Endothelial cell of umbilical vein (primary cell): ENCODE measurements around the gene DGKD. TPM values are rescaled to one million over a fixed set of nuclear protein-coding genes. Genes with fewer than 3 reads are reported as not detected.

ENCODE experiments used
- BruUV-seq: library from RNA; stranded (reverse); fragments of 400-500 nt; replicated peaks from 2 replicates; lab custom pipeline; 2021; lab: Mats Ljungman, UMichigan
- CTCF ChIA-PET: fragments of 300-600, 350-600 bp; sonication (Branson Sonifier 250); formaldehyde crosslinking; loops from one replicate; lab custom pipeline; 2021; ENCODE audit warnings: antibody characterized with exemption, inconsistent platforms; lab: Charles Lee
- POLR2A ChIA-PET: fragments of 300-600, 350-600 bp; sonication (Branson Sonifier 250); formaldehyde crosslinking; loops from one replicate; lab custom pipeline; 2021; ENCODE audit warnings: antibody characterized with exemption, inconsistent platforms; lab: Charles Lee
- DNase-seq: peaks from one replicate; pipeline ENCODE4 v3.0.0-alpha.2; 2011; ENCODE audit warnings: low read depth, low spot score
- FAIRE-seq: peaks from 2 replicates; lab custom pipeline; 2011; peaks lifted over from hg19 to GRCh38; lab: Jason Lieb, UNC
- H2AFZ ChIP-seq: 2 replicates; pipeline ENCODE4 v1.6.0; 2012; ENCODE audit warnings: low read depth, low read length, control low read depth, inconsistent platforms
- H3K27ac ChIP-seq: 2 replicates; pipeline ENCODE4 v1.5.1; 2011; ENCODE audit warnings: low read depth, mild to moderate bottlenecking, control low read depth, low read length, moderate library complexity; ENCODE audit not compliant: insufficient read depth
- H3K27me3 ChIP-seq, 2 experiments: 2 replicates each; pipeline versions ENCODE4 v1.6.0 to v1.6.1; 2011; ENCODE audit warnings: low read length in 2 of 2, mixed read lengths in 1 of 2; ENCODE audit not compliant: control insufficient read depth in 2 of 2, insufficient read depth in 2 of 2
- H3K36me3 ChIP-seq, 2 experiments: 2 replicates in 1 of 2; 3 replicates in 1 of 2; pipeline ENCODE4 v1.5.1; 2011; ENCODE audit warnings: low read length in 2 of 2, mild to moderate bottlenecking in 1 of 2, moderate library complexity in 1 of 2; ENCODE audit not compliant: control insufficient read depth in 2 of 2, insufficient read depth in 2 of 2; ENCODE audit errors: extremely low read depth in 1 of 2
- H3K4me1 ChIP-seq: 3 replicates; pipeline ENCODE4 v1.5.1; 2011; ENCODE audit warnings: mild to moderate bottlenecking, low read length; ENCODE audit not compliant: control insufficient read depth, insufficient read depth; ENCODE audit errors: extremely low read depth
- H3K4me2 ChIP-seq: 2 replicates; pipeline ENCODE4 v1.6.1; 2011; ENCODE audit warnings: low read length, control low read depth, mixed read lengths; ENCODE audit not compliant: insufficient read depth
- H3K4me3 ChIP-seq, 3 experiments: fragments of 200-600 bp in 1 of 3; sonication (generic), shearing (Covaris generic) in 1 of 3; replicated peaks in 1 of 3; 2 replicates each; pipeline ENCODE4 v1.5.1; 2011 to 2016; ENCODE audit warnings: control low read depth in 3 of 3, low read length in 3 of 3, mild to moderate bottlenecking in 2 of 3, inconsistent platforms in 1 of 3, low read depth in 1 of 3, moderate library complexity in 1 of 3; ENCODE audit not compliant: insufficient read depth in 1 of 3
- H3K79me2 ChIP-seq: 2 replicates; pipeline ENCODE4 v1.6.0; 2012; ENCODE audit warnings: low read length, inconsistent platforms; ENCODE audit not compliant: control insufficient read depth, insufficient read depth
- H3K9ac ChIP-seq: replicated peaks from 2 replicates; pipeline ENCODE3; 2011; ENCODE audit warnings: low read length, control low read depth; ENCODE audit not compliant: insufficient read depth; ENCODE audit errors: extremely low read depth
- H3K9me1 ChIP-seq: replicated peaks from 3 replicates; pipeline ENCODE4 v1.6.0; 2011; ENCODE audit warnings: mild to moderate bottlenecking, low read length; ENCODE audit not compliant: control insufficient read depth, insufficient read depth; ENCODE audit errors: extremely low read depth
- H3K9me3 ChIP-seq: replicated peaks from 2 replicates; pipeline ENCODE4 v1.5.1; 2012; ENCODE audit warnings: low read length, inconsistent platforms; ENCODE audit not compliant: control insufficient read depth, insufficient read depth
- H4K20me1 ChIP-seq: replicated peaks from 2 replicates; pipeline ENCODE3; 2011; ENCODE audit warnings: mild to moderate bottlenecking, low read length; ENCODE audit not compliant: control insufficient read depth, insufficient read depth; ENCODE audit errors: extremely low read depth
- EZH2 ChIP-seq: IDR thresholded peaks from 2 replicates; pipeline ENCODE4 v1.6.1; 2012; ENCODE audit warnings: borderline replicate concordance, low read depth, mild to moderate bottlenecking, moderate library complexity, low read length, inconsistent platforms; ENCODE audit not compliant: severe bottlenecking
- FOS ChIP-seq: IDR thresholded peaks from 2 replicates; pipeline ENCODE4 v1.6.1; 2011; ENCODE audit warnings: mild to moderate bottlenecking, low read length, moderate library complexity, borderline replicate concordance; ENCODE audit not compliant: insufficient read depth
- GATA2 ChIP-seq: IDR thresholded peaks from 2 replicates; pipeline ENCODE4 v1.7.0; 2011; ENCODE audit warnings: low read depth, mild to moderate bottlenecking, moderate library complexity, mixed read lengths, low read length; ENCODE audit not compliant: insufficient read length, insufficient read depth
- JUN ChIP-seq: IDR thresholded peaks from 2 replicates; pipeline ENCODE4 v1.6.1; 2011; ENCODE audit warnings: borderline replicate concordance, low read depth; ENCODE audit not compliant: insufficient read length, insufficient read depth
- MYC ChIP-seq: IDR thresholded peaks from one replicate; pipeline ENCODE4 v1.6.1; 2011; ENCODE audit warnings: mild to moderate bottlenecking, low read depth, low read length
- POLR2A ChIP-seq: IDR thresholded peaks from 2 replicates; pipeline ENCODE4 v1.6.1; 2012; ENCODE audit warnings: low read depth, mild to moderate bottlenecking, control low read depth, low read length
- POLR2AphosphoS5 ChIP-seq: IDR thresholded peaks from 2 replicates; pipeline ENCODE4 v1.6.1; 2012; ENCODE audit warnings: low read depth, mild to moderate bottlenecking, control low read depth, low read length, moderate library complexity; ENCODE audit not compliant: insufficient read depth
- dilution Hi-C: fragments of 300-500 bp; cut with MboI; formaldehyde crosslinking; loops from one replicate; pipeline ENCODE4 v1.15.0; 2019; ENCODE audit warnings: low sequenced_read_pairs; ENCODE audit not compliant: extremely low pct_ligation_motif_present
- intact Hi-C: fragments of 100-400 bp; cut with micrococcal nuclease; formaldehyde crosslinking; loops from one replicate; pipeline ENCODE4 v1.10.0; 2022
- polyA plus RNA-seq, 4 experiments: library from polyadenylated mRNA; depleted of rRNA in 3 of 4; stranded (reverse) in 3 of 4; unstranded in 1 of 4; fragments of >200 nt; gene quantifications; 2 replicates each; pipeline versions ENCODE4 v1.2.1 to v1.2.3, GENCODE V29; 2011 to 2012; ENCODE audit warnings: missing spikeins in 1 of 4
- total RNA-seq: library from RNA; stranded (reverse); gene quantifications from 2 replicates; pipeline ENCODE4 v1.2.3, GENCODE V29; 2021
- TF ChIP-seq, protein P1 (sequence below): IDR thresholded peaks from 2 replicates; pipeline ENCODE4 v1.6.1; 2011; ENCODE audit not compliant: insufficient read depth, insufficient read length
- TF ChIP-seq, protein P2 (sequence below), 2 donors: IDR thresholded peaks; 1 replicate in 1 of 2; 2 replicates in 1 of 2; pipeline ENCODE4 v1.5.1; 2011; ENCODE audit warnings: low read length in 2 of 2, mild to moderate bottlenecking in 2 of 2, moderate library complexity in 2 of 2, control low read depth in 1 of 2, inconsistent platforms in 1 of 2, low read depth in 1 of 2; ENCODE audit not compliant: insufficient read depth in 1 of 2; ENCODE audit errors: extremely low read depth in 1 of 2

DGKD gene
- total and polyA plus RNA-seq, 2 donors (not counting 3 experiments of a cell fraction or from before 2014, with no cell fraction given), result 10.8 to 36.6 TPM

DNA sequence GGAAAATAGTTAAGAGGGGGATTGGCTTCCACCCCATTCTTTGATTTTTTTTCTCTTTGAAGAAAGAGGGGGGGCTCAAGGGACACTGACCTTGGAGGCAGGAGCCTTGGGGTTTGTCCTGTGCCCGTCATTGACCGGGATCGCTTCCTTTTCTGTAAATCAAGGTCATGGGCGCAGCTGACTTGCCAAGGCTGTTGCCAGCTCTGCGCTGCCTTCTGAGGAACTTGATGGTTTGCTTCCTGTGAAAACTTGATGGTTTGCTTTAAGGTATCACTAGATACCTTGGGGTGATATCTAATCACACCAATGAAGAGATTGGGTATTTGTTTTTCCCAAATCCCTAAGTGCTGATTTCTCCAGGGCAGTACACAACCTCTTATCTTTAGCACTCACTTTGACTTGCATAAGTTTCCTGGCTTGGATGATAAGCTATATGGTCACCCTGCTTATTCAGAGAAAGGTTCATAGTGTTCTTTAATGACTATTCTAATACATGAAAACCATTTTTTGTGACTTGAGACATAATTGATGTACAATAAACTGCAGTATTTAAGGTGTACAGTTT is 56.0 kb downstream of the DGKD start:
- Histone ChIP-seq H3K27me3 (no peaks in the 10 kb centered on the region), H3K9me1 (no peaks in the 10 kb centered on the region), H3K4me1 (peaks cover 22% of the 10 kb centered on the region), H3K9ac (no peak overlapping the region), H4K20me1 (no peaks in the 10 kb centered on the region), H3K36me3 (no peaks in the 10 kb centered on the region), H3K27ac (no peak overlapping the region), H3K79me2 (no peaks in the 10 kb centered on the region), H3K4me2 (no peak overlapping the region), H2AFZ (no peak overlapping the region), H3K4me3 (no peak overlapping the region), H3K9me3 (no peaks in the 10 kb centered on the region)
- TF ChIP-seq EZH2, result no peak
- TF ChIP-seq, protein P1, sequence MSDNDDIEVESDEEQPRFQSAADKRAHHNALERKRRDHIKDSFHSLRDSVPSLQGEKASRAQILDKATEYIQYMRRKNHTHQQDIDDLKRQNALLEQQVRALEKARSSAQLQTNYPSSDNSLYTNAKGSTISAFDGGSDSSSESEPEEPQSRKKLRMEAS, result no peak
- no peak for TF ChIP-seq POLR2AphosphoS5
- TF ChIP-seq, protein P2, sequence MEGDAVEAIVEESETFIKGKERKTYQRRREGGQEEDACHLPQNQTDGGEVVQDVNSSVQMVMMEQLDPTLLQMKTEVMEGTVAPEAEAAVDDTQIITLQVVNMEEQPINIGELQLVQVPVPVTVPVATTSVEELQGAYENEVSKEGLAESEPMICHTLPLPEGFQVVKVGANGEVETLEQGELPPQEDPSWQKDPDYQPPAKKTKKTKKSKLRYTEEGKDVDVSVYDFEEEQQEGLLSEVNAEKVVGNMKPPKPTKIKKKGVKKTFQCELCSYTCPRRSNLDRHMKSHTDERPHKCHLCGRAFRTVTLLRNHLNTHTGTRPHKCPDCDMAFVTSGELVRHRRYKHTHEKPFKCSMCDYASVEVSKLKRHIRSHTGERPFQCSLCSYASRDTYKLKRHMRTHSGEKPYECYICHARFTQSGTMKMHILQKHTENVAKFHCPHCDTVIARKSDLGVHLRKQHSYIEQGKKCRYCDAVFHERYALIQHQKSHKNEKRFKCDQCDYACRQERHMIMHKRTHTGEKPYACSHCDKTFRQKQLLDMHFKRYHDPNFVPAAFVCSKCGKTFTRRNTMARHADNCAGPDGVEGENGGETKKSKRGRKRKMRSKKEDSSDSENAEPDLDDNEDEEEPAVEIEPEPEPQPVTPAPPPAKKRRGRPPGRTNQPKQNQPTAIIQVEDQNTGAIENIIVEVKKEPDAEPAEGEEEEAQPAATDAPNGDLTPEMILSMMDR (IDR thresholded peaks at IDR 0.05; ENCODE audit: extremely low read depth in 1 of 2, insufficient read depth in 1 of 2, low read depth in 1 of 2, low read length in 2 of 2), result no peak
- no peak for TF ChIP-seq FOS
- TF ChIP-seq JUN, result no peak
- TF ChIP-seq POLR2A, result no peak
- no peak for TF ChIP-seq MYC
- no peak for TF ChIP-seq GATA2
- BruUV-seq, result no TSS peak
- dilution Hi-C loops (no loop called here), intact Hi-C loops (loop anchor here (10.0 kb wide), 1 partner anchor 325 kb away; no protein-coding TSS in a partner anchor)
- ChIA-PET POLR2A (no interaction called here), CTCF (interaction anchor here (1.0 to 11.2 kb wide), 2 partner anchors 8 to 34 kb away, joined by 3 to 191 read pairs; no protein-coding TSS in a partner anchor)
- FAIRE-seq, result no peak
- DNase-seq, result peak; percentile 54
